Kidney epithelial cell (primary cell): Measurements from ENCODE around the gene GRIK3. TPM values are rescaled to one million over a fixed set of nuclear protein-coding genes. Genes with fewer than 3 reads are reported as not detected.

Source experiments
- DNase-seq: peaks from one replicate; pipeline ENCODE4 v3.0.0-alpha.2; 2010; ENCODE audit warnings: low read depth
- H3K27me3 ChIP-seq: 2 replicates; pipeline ENCODE4 v1.6.0; 2011; ENCODE audit warnings: low read length; ENCODE audit not compliant: control insufficient read depth, insufficient read depth
- H3K36me3 ChIP-seq: 2 replicates; pipeline ENCODE4 v1.5.1; 2011; ENCODE audit warnings: low read length; ENCODE audit not compliant: control insufficient read depth, insufficient read depth
- H3K4me3 ChIP-seq: 2 replicates; pipeline ENCODE4 v1.5.1; 2011; ENCODE audit warnings: low read depth, mild to moderate bottlenecking, control low read depth, low read length
- total RNA-seq: library from RNA; depleted of rRNA; stranded (reverse); fragments of >200 nt; gene quantifications from 2 replicates; pipeline ENCODE4 v1.2.3, GENCODE V29; 2015
- TF ChIP-seq, protein P1 (sequence below): IDR thresholded peaks from 2 replicates; pipeline ENCODE4 v1.5.1; 2011; ENCODE audit warnings: mild to moderate bottlenecking, moderate library complexity, low read length, control low read depth, inconsistent platforms; ENCODE audit not compliant: insufficient read depth, poor library complexity, severe bottlenecking

The GRIK3 gene
- total RNA-seq, 1 donor from 2014 or later: under 0.01 TPM

DNA sequence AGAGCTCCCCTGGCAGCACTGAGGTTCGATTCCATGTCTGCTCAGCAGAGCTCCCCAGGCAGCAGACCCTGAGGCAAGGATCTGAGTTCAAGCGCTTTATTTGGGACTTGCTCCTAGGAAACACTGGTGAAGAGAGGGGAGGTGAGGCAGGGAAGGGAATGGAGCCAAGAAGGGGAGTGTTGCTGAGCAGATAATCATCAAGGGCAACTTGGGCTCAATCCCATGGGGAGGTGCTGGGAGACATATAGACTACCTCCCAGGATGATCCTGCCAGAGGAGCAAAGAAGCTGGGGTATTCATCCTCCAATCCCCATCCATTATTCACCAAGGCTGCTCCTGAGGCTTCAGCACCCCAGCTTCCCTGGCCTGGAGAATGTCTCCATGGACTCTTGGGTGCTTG, 47.0 kb downstream of the GRIK3 start:
- Histone ChIP-seq H3K27me3 (peaks cover 8% of the 10 kb centered on the region), H3K36me3 (no peaks in the 10 kb centered on the region), H3K4me3 (no peak overlapping the region)
- TF ChIP-seq, protein P1, sequence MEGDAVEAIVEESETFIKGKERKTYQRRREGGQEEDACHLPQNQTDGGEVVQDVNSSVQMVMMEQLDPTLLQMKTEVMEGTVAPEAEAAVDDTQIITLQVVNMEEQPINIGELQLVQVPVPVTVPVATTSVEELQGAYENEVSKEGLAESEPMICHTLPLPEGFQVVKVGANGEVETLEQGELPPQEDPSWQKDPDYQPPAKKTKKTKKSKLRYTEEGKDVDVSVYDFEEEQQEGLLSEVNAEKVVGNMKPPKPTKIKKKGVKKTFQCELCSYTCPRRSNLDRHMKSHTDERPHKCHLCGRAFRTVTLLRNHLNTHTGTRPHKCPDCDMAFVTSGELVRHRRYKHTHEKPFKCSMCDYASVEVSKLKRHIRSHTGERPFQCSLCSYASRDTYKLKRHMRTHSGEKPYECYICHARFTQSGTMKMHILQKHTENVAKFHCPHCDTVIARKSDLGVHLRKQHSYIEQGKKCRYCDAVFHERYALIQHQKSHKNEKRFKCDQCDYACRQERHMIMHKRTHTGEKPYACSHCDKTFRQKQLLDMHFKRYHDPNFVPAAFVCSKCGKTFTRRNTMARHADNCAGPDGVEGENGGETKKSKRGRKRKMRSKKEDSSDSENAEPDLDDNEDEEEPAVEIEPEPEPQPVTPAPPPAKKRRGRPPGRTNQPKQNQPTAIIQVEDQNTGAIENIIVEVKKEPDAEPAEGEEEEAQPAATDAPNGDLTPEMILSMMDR: no peak
- DNase-seq: no peak

GRCh38 chr1:36986241-36986985, 47.9 kb downstream of the GRIK3 start:
- TF ChIP-seq, protein P1: no peak
- Histone ChIP-seq H3K27me3 (peaks cover 11% of the 10 kb centered on the region), H3K4me3 (no peak overlapping the region), H3K36me3 (no peaks in the 10 kb centered on the region)
- no peak for DNase-seq

- TF ChIP-seq, protein P1: no peak
- Histone ChIP-seq H3K4me3 (no peak overlapping the region), H3K27me3 (peaks cover 7% of the 10 kb centered on the region), H3K36me3 (no peaks in the 10 kb centered on the region)
- DNase-seq: no peak
Observed at GRCh38 chr1:36984675-36985074, 49.6 kb downstream of the GRIK3 start.

- Histone ChIP-seq H3K36me3 (no peaks in the 10 kb centered on the region), H3K4me3 (no peak overlapping the region), H3K27me3 (peaks cover 7% of the 10 kb centered on the region)
- TF ChIP-seq, protein P1: no peak
- DNase-seq: no peak
Observed at GRCh38 chr1:36984026-36984425, 50.3 kb downstream of the GRIK3 start.

DNA sequence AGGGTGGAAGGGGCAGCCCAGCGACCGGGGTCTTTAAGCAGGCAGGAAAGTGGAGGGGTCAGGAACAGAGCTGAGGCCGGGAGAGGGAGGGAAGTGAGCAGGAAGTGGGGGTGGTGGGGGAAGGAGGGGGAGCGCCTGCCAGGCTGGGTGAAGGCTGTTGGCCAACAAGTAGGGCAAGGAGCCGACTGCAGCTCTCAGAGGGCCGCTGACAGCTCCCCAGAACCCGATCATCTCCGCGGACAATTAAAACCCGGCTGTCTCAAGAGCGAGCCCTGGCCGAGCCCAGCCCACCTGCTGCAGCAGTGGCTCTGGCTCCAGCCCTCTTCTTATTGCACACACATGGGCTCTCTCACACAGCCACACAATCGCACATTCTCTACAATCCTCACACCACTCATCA, 51.6 kb downstream of the GRIK3 start:
- H3K36me3 ChIP-seq: no peaks in the 10 kb centered on the region
- DNase-seq: no peak
- H3K4me3 ChIP-seq: no peak overlapping the region
- peaks cover 3% of the 10 kb centered on the region for H3K27me3 ChIP-seq
- TF ChIP-seq, protein P1: no peak
